ENCODE data around the gene ATXN7L1. TPM values are rescaled to one million over a fixed set of nuclear protein-coding genes. Genes with fewer than 3 reads are reported as not detected.

Gene ATXN7L1
- total and polyA plus RNA-seq, 2 of the 8 experiments (the other 6 are each of a cell fraction or from before 2014, with no cell fraction given) = 14.3 to 34.0 TPM

DNA sequence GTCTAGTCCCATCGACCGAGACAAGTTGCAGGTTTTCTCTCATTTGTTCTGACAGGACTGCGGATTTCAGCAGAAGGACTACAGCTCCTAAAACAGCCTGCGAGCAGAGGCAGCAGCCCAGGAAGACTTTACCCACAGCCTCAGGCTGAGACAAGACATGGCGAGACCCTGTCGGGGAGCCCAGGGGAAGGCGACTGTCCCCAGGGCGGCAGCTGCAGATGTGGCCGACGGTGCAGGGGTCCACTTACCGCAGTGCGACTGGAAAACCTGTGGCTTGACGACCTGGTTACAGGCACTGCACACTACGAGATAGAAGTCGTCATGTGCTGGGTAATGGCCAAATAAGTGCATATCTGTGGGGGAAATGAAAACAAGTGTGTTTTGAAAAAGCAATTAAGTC, 88.0 kb downstream of the ATXN7L1 start:
- no peak overlapping the region for H2BK5ac ChIP-seq (ENCODE audit: low read depth, low read length)
- WGBS, 2 experiments (ENCODE audit: extremely low coverage in 1 of 2, insufficient coverage in 1 of 2, insufficient read length in 1 of 2, insufficient replicate concordance in 2 of 2, low coverage in 1 of 2, low lambda C conversion rate in 2 of 2, missing lambda C conversion rate in 1 of 2) = 85% methylated on average over 14 of the region's 15 CpGs; no CpG with 5 or more reads in 1 of the 2 experiments
- H3K4ac ChIP-seq (replicated peaks; ENCODE audit: insufficient read length, low read depth, low read length) = no peak overlapping the region
- H3K4me3 ChIP-seq (ENCODE audit: extremely low read depth in 1 of 4, insufficient read depth in 2 of 4, low read depth in 3 of 4, low read length in 4 of 4) = no peak overlapping the region
- H4K8ac ChIP-seq (ENCODE audit: extremely low read depth, insufficient read depth, low read length) = no peak overlapping the region
- H3K9me3 ChIP-seq (ENCODE audit: insufficient read depth in 2 of 2, low read depth in 1 of 2, low read length in 1 of 2) = no peaks in the 10 kb centered on the region
- no peak for TF ChIP-seq EP300 (IDR thresholded peaks at IDR 0.05; ENCODE audit: borderline replicate concordance in 1 of 2, low read depth in 2 of 2, low read length in 2 of 2)
- TF ChIP-seq JUND (IDR thresholded peaks at IDR 0.05; ENCODE audit: low read length) = no peak
- TF ChIP-seq EZH2 (IDR thresholded peaks at IDR 0.05; ENCODE audit: low read depth, low read length, severe bottlenecking) = no peak
- no peak for TF ChIP-seq TAF7 (optimal IDR thresholded peaks at IDR 0.05; ENCODE audit: borderline replicate concordance, low read depth, low read length)
- no peak for TF ChIP-seq SP1 (IDR thresholded peaks at IDR 0.05; ENCODE audit: low read depth, low read length)
- TF ChIP-seq RAD21 (IDR thresholded peaks at IDR 0.05 in 1 of 2, conservative IDR thresholded peaks at IDR 0.05 in 1 of 2; ENCODE audit: low read depth in 2 of 2, low read length in 2 of 2) = no peak
- TF ChIP-seq KDM5A (IDR thresholded peaks at IDR 0.05; ENCODE audit: low read length) = no peak
- no peak for TF ChIP-seq CBX5 (IDR thresholded peaks at IDR 0.05; ENCODE audit: low read depth, low read length)
- H3K14ac ChIP-seq (ENCODE audit: insufficient read length) = no peak overlapping the region
- H2AK5ac ChIP-seq (ENCODE audit: low read depth, low read length) = no peak overlapping the region
- H4K91ac ChIP-seq (replicated peaks; ENCODE audit: insufficient read length, low read length) = no peak overlapping the region
- H3K18ac ChIP-seq (ENCODE audit: extremely low read depth, low read length) = no peak overlapping the region
- peaks cover 5% of the 10 kb centered on the region; the same call in 1 of the 2 replicates for H3K79me1 ChIP-seq (ENCODE audit: low read depth, low read length)
- H2BK20ac ChIP-seq (ENCODE audit: low read length) = no peak overlapping the region
- DNase-seq (ENCODE audit: low read depth in 1 of 2, low spot score in 2 of 2) (no peak), FAIRE-seq (no peak)
- CTCF ChIA-PET (ENCODE audit: partially characterized antibody) = interaction anchor here (0.7 to 4.7 kb wide), 4 partner anchors 22 to 257 kb away, joined by 3 to 28 read pairs (median 8); partner anchors contain the start of gene RINT1
- no peaks in the 10 kb centered on the region for H3K27me3 ChIP-seq (replicated peaks in 1 of 4; ENCODE audit: control insufficient read depth in 3 of 4, extremely low read depth in 1 of 4, insufficient read depth in 3 of 4, low read length in 3 of 4)
- no peaks in the 10 kb centered on the region for H3K79me2 ChIP-seq (ENCODE audit: control insufficient read depth in 1 of 2, insufficient read depth in 2 of 2, low read length in 2 of 2)
- no peak overlapping the region for H2BK15ac ChIP-seq (ENCODE audit: low read length)
- no peak overlapping the region for H3K23ac ChIP-seq (ENCODE audit: insufficient read length)
- H3K56ac ChIP-seq (replicated peaks; ENCODE audit: insufficient read length, low read depth, low read length) = no peak overlapping the region
- H4K5ac ChIP-seq (ENCODE audit: insufficient read length, low read depth, low read length) = no peak overlapping the region
- H4K20me1 ChIP-seq (replicated peaks in 1 of 2; ENCODE audit: control insufficient read depth in 1 of 2, insufficient read depth in 2 of 2, low read length in 2 of 2) = peaks cover 0 to 4% of the 10 kb centered on the region in 2 experiments
- no peak overlapping the region for H3K4me2 ChIP-seq (ENCODE audit: insufficient read depth in 1 of 2, low read depth in 2 of 2, low read length in 2 of 2)
- no peaks in the 10 kb centered on the region for H3K36me3 ChIP-seq (ENCODE audit: control insufficient read depth in 2 of 4, insufficient read depth in 4 of 4, low read length in 3 of 4)
- H2AFZ ChIP-seq (ENCODE audit: low read length) = no peak overlapping the region
- POLR2A ChIA-PET (ENCODE audit: partially characterized antibody) = interaction anchor here (1.0 to 1.7 kb wide), 3 partner anchors 11 to 75 kb away, joined by 3 to 6 read pairs (median 3); no protein-coding TSS in a partner anchor
- H2BK12ac ChIP-seq (ENCODE audit: low read depth, low read length) = no peak overlapping the region
- H3K4me1 ChIP-seq (replicated peaks in 1 of 4; ENCODE audit: control insufficient read depth in 3 of 4, insufficient read depth in 4 of 4, low read length in 3 of 4) = peaks cover 2 to 18% (median 6%) of the 10 kb centered on the region in 4 experiments
- H3K27ac ChIP-seq (ENCODE audit: low read depth, low read length) = no peak overlapping the region
- no peaks in the 10 kb centered on the region for H3K23me2 ChIP-seq (ENCODE audit: low read depth, low read length)
- H2BK120ac ChIP-seq (replicated peaks; ENCODE audit: low read depth, low read length) = no peak overlapping the region
- no peak overlapping the region for H3K9ac ChIP-seq (replicated peaks in 1 of 4; ENCODE audit: extremely low read depth in 1 of 4, low read depth in 3 of 4, low read length in 3 of 4)

Data from H1 (cell line).